Measurements from ENCODE around the gene ZDHHC20. TPM values are rescaled to one million over a fixed set of nuclear protein-coding genes. Genes with fewer than 3 reads are reported as not detected.
A peak's percentile ranks its signal among the peaks of the same experiment; 100 is the strongest.

ZDHHC20 gene
- total and polyA plus RNA-seq, 2 of the 13 experiments (the other 11 are each of a cell fraction or from before 2014, with no cell fraction given) = 19.9 to 59.9 TPM

DNA sequence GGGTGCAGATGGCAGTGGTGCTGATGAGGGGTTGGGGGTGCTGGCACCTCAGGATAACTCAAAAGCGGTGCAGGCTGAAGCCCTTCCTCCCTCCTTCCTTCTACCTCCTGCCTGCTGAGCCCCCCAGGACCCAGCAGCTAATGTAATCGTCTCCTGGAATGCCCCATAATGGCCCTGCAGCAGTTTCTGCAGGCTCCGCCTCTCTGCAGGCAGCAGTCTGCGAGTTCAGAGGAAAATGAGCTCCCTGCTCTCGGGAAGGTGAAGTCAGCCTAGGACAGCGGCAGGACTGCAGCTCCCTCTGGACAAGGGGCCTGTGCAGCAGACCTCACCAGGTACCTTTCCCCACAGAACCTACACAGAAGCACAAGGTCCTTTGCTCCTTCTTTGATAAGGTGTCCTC lies 130.9 kb downstream of the ZDHHC20 start:
- TF ChIP-seq MEIS1 (CRISPR knock-in tag; IDR thresholded peaks at IDR 0.05; ENCODE audit: borderline replicate concordance) = no peak
- TF ChIP-seq ZFP36 (IDR thresholded peaks at IDR 0.05; ENCODE audit: borderline replicate concordance, low read depth, low read length, partially characterized antibody) = no peak
- TF ChIP-seq ZBTB39 (CRISPR knock-in tag; IDR thresholded peaks at IDR 0.05) = no peak
- TF ChIP-seq BRCA1 (CRISPR knock-in tag; IDR thresholded peaks at IDR 0.05) = no peak
- TF ChIP-seq ATM (IDR thresholded peaks at IDR 0.05; ENCODE audit: borderline replicate concordance) = no peak
- TF ChIP-seq ZSCAN21 (CRISPR knock-in tag; IDR thresholded peaks at IDR 0.05; ENCODE audit: borderline replicate concordance) = no peak
- TF ChIP-seq, protein P1, sequence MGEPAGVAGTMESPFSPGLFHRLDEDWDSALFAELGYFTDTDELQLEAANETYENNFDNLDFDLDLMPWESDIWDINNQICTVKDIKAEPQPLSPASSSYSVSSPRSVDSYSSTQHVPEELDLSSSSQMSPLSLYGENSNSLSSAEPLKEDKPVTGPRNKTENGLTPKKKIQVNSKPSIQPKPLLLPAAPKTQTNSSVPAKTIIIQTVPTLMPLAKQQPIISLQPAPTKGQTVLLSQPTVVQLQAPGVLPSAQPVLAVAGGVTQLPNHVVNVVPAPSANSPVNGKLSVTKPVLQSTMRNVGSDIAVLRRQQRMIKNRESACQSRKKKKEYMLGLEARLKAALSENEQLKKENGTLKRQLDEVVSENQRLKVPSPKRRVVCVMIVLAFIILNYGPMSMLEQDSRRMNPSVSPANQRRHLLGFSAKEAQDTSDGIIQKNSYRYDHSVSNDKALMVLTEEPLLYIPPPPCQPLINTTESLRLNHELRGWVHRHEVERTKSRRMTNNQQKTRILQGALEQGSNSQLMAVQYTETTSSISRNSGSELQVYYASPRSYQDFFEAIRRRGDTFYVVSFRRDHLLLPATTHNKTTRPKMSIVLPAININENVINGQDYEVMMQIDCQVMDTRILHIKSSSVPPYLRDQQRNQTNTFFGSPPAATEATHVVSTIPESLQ (CRISPR knock-in tag; conservative IDR thresholded peaks at IDR 0.05) = no peak
- intact Hi-C loops (cut with micrococcal nuclease; ENCODE audit: unreplicated experiment) = no loop called here
- Histone ChIP-seq H3K4me2 (ENCODE audit: low read depth, low read length) (no peak overlapping the region), H3K79me2 (ENCODE audit: insufficient read depth, low read length) (no peaks in the 10 kb centered on the region), H3K9ac (ENCODE audit: insufficient read depth, low read depth, low read length) (no peak overlapping the region), H3K4me1 (ENCODE audit: insufficient read depth, low read length) (no peaks in the 10 kb centered on the region; the same call in 1 of the 2 replicates), H4K20me1 (ENCODE audit: insufficient read depth, low read length) (no peaks in the 10 kb centered on the region), H3K27ac (ENCODE audit: extremely low read length, insufficient read depth, low read length) (no peak overlapping the region), H3K4me3 (replicated peaks in 1 of 3; ENCODE audit: insufficient read depth in 1 of 3, low read depth in 2 of 3, low read length in 3 of 3) (no peak overlapping the region), H3K36me3 (replicated peaks in 1 of 2; ENCODE audit: control insufficient read depth in 1 of 2, insufficient read depth in 2 of 2, low read length in 2 of 2) (no peaks in the 10 kb centered on the region), H2AFZ (ENCODE audit: low read length) (no peak overlapping the region), H3K9me3 (ENCODE audit: low read length) (no peaks in the 10 kb centered on the region), H3K27me3 (ENCODE audit: control insufficient read depth in 1 of 2, insufficient read depth in 2 of 2, low read length in 2 of 2) (no peaks in the 10 kb centered on the region)
- no peak for FAIRE-seq
- DNase-seq (ENCODE audit: low spot score) = no peak
- WGBS (ENCODE audit: low lambda C conversion rate) = 50% methylated on average over 2 of the region's 6 CpGs
- in situ Hi-C loops (cut with HindIII; ENCODE audit: extremely low pct_ligation_motif_present, low pct_unique_long_range_greater_than_20kb) = no loop called here
- no TSS peak for BruUV-seq (replicated peaks)
- ATAC-seq = peak; percentile 36
- POLR2A ChIA-PET = no interaction called here
- CTCF ChIA-PET (ENCODE audit: low intra/inter-chr PET ratio, low total read pairs) = no interaction called here
